NCI-H748 (cell line): ENCODE results near the gene BAG5.
"Not testable (repeated sequence)": the region's sequence is repeated elsewhere in the genome, so short reads cannot be mapped to it uniquely, and the experiment has no call there.

Source experiments
- DNase-seq: peaks from one replicate; lab custom pipeline; 2025; ENCODE audit not compliant: unreplicated experiment; lab: John Stamatoyannopoulos, UW

Gene BAG5

DNA sequence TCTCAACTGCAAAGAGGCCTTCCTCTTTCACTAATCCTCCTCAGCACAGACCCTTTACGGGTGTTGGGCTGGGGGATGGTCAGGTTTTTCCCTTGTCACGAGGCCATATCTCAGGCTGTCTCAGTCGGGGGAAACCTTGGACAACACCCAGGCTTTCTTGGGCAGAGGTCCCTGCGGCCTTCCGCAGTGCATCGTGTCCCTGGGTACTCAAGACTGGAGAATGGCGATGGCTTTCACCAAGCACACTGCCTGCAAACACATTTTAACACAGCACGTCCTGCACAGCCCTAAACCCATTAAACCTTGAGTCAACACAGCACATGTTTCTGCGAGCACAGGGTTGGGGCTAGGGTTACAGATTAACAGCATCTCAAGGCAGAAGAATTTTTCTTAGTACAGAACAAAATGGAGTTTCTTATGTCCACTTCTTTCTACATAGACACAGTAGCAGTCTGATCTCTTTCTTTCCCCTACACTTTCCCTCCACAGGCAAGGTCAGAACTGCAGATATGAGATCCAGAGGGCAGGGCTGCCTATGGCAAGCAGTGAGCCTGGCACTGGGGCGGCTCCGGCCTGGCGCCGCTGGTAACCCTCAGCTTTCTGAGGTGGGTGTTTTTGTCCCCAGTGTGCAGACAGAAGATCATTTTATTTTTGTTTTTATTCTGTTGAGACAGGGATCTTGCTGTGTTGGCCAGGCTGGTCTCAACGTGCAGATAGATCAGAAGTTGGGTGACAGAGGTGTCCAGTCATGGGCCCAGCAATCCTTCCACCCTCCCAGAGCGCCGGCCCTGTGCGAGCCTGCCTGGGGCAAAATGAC is 36.8 kb downstream of the BAG5 start:
- not testable (repeated sequence) for DNase-seq

DNA sequence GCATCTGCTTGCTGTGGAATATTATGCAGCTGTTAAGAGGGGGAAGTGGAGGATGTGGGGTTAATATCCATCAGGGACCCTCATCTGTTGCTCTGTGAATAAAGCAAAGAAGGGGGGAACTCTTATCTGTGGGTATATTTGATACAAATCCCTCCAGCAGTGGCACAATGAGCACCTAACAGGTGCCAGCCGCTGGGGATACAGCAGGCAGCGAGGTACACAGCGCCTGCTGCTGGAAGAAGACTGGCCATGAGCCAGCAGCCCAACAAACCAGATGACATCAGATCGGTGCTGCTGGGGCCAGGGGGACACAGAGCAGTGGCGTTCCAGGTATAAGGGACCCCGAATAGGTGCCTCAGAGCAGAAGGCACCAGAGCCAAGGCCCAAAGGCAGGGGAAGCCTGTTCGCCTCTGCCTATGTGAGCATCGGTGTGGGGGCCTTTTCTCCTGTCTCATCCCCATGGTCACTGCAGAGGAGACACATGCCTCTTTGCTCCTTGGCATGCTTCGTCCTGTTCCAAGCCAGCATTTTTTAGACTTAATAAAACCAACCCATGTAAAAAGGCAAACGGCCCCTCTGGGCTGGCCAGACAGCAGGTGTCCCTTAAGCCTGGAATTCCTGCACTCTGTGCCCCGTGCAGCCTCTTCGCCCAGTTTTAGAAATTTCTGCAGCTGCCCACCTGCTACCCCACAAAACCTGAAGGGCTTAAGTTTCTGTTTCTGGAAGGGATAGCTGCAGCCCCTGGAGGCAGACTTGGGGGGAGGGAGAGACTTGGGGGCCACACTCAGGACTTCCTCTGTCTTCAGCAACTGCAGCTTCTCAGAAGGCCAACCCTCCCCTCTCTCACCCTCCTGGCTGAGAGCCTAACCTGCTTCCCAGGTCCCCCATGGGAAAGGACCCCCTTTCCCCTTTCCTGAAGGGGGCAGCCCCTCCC is 38.2 kb downstream of the BAG5 start:
- peak; percentile 25 for DNase-seq

GRCh38 chr14:103523575-103523954 is 38.9 kb downstream of the BAG5 start:
- no peak for DNase-seq

DNA sequence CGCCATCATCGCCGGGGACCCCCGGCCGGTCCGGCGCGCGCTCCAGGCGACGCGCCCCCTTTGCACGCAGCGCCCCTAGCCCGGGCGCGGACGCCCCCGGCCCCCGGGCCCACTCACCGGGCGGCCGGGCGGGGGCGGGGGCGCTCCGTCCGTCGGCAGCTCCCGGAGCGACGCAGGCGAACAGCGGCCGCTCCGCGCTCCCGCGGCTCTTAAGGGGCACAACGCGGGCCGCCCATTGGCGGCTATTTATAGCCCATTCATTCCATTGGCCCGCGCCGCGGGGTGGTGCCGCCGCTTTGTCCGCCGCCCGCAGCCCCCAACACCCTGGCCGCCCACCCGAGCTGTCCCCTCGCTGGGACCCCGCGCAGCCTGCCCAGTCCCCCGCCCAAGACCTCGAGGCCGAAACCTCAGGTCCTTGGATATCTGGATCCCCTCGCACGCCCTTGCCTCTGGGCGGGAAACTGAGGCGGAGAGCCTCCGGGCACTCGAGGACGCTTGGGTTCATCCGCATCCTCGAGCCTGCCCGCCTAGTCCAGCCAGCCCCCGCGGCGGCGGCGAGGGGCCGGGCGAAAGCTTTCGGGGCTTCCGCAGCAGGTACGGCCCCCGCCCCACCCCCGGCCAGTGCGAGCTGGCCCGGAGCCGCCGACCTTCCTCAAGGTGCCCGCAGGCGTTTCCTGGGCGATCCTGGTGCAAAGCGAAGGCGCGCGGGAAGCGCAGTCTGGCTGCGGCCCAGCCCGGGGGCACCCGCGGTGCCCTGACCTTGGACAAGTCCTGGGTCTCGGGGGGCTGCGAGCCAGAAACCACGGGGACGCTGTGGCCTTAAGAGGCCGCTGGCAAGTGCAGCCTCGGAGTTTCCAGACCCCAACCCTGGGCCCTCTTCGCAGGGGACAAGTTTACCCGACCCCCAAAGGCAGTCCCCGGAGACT is 39.5 kb downstream of the BAG5 start, which contains the start of gene CKB:
CKB (minus strand) TSS at position 182 of the 926 bp plus-strand sequence. CDS start 337 bp downstream, outside the sequence.
- DNase-seq = peak; percentile 93

- DNase-seq = peak; percentile 76
These were observed 40.4 kb downstream of the BAG5 start for GRCh38 chr14:103521951-103522563.

- DNase-seq = peak; percentile 71
These were observed 41.0 kb downstream of the BAG5 start for GRCh38 chr14:103521438-103521950.

- DNase-seq = peak; percentile 91
These were observed 41.6 kb downstream of the BAG5 start for GRCh38 chr14:103520657-103521437.

DNA sequence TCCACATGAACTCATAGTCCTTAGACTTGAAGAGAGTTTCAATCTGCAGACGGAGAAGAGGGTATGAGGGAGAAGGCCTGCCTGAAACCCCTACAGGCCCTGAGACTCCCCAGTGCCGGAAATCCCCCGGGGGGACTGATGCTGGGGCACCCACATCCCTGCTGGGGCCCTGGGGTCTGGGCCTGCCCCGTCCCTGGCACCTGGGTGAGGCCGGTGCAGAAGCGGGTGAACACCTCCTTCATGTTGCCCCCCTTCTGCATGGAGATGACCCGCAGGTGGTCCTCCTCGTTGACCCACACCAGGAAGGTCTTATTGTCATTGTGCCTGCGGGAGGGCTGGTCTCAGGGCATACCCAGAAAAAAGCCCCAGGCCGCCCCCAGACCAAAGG is 42.2 kb downstream of the BAG5 start:
- DNase-seq = no peak

GRCh38 chr14:103519837-103520212 is 42.6 kb downstream of the BAG5 start:
- DNase-seq = no peak

DNA sequence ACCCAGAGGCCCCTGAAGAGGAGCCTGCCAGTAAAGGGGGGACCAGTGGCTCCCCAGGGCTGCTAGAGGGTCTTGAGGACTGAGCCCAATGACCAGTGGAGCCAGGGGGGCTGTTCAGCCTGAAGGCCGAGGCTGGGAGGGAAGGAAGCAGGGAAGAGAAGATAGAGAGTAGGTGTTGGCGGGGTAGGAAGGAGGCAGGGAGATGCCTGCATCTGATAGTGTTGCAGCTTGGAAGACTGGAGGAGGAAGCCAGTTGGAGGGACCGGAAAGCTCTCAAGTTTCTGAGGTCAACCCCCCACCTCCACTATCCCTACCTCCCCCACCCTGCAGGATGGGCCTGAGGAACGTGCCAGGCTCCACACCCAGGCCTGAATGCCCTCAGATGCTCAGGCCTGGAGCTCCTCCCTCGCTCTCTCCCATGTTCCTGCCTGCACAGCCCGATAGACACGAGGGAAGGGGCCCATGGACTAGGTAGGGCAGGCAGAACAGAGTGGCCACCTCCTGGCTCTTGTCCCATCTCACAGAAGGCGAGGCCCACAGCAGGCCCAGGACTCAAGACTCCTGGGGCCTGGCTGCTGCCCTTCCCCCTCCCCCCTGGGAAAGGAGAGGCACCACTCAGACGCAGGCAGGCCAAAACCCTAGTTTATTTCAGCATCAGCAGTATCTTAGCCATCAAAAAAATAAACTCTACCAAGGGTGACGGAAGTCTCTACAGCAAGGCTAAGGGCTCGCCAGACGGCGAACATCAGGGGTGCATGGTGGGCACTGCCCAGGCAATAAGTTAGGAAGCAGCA is 43.2 kb downstream of the BAG5 start:
- DNase-seq = no peak

DNA sequence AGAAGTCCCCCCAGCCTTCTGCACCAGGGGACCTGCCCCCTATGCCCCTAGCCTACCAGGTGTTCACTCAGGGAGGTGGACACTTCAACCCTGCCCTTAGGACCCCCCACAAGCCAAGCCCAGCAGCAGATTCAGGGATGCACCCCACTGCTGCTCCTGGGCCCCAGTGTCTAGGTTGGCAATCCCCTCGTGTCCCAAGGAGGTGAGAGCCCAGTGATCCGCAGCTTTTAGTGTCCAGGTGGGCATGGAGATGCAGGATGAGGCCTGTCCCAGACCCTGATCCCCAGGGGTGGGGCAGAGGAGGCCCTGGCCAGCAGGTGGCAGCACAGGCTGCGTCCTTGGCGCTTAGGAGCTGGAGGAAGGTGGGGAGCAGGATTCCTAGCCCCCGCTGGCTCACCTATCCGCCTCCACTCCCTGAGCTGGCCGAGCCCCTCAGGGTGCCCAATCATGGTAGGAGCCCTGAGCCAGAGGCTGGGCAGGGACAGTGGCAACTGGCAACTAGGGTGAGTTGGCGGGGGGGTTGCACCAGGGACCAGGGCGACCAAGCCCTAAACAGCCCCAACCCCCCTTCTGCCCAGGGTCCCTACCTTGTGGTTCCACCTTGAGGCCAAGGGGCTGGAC is 43.9 kb downstream of the BAG5 start:
- DNase-seq = peak; percentile 64

GRCh38 chr14:103517721-103518421 is 44.6 kb downstream of the BAG5 start:
- no peak for DNase-seq

- no peak for DNase-seq
These were observed 45.3 kb downstream of the BAG5 start for GRCh38 chr14:103517174-103517566.

GRCh38 chr14:103516426-103517173 is 45.9 kb downstream of the BAG5 start:
- DNase-seq = no peak

GRCh38 chr14:103514596-103515421 is 47.6 kb downstream of the BAG5 start:
- no peak for DNase-seq
